ENCODE results near the gene NKIRAS2. TPM values are rescaled to one million over a fixed set of nuclear protein-coding genes. Genes with fewer than 3 reads are reported as not detected.

Gene NKIRAS2
- total and polyA plus RNA-seq, 2 of the 13 experiments (the other 11 are each of a cell fraction or from before 2014, with no cell fraction given): 27.9 to 42.0 TPM

DNA sequence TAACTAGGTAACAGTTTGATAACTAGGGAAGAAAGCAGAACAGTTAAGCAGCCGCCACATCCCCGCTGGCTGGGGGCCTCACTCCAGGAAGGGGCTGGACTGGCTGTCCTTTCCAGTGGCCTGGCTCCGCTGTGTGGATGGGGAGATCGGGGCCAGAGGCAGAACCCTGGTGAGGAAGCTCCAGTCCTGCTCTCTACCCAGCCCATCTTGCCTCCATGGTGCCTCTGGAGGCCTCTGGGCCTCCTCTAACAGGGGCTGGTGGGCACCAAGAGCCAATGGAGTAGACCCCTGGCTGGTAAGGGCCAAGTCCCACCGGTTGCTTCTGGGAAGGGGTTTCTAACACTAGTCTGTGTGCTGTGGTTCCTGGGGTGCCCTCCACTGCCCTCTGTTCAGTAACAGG, 45.2 kb upstream of the NKIRAS2 start:
- no peak overlapping the region for H3K9ac ChIP-seq (ENCODE audit: insufficient read depth, low read depth, low read length)
- H3K27me3 ChIP-seq (ENCODE audit: control insufficient read depth in 1 of 2, insufficient read depth in 2 of 2, low read length in 2 of 2): no peaks in the 10 kb centered on the region
- CTCF ChIA-PET (ENCODE audit: low intra/inter-chr PET ratio, low total read pairs): no interaction called here
- H3K79me2 ChIP-seq (ENCODE audit: insufficient read depth, low read length): peaks cover 12% of the 10 kb centered on the region
- peaks cover 19% of the 10 kb centered on the region for H3K4me1 ChIP-seq (ENCODE audit: insufficient read depth, low read length)
- no peak overlapping the region for H2AFZ ChIP-seq (ENCODE audit: low read length)
- no peak overlapping the region for H3K27ac ChIP-seq (ENCODE audit: extremely low read length, insufficient read depth, low read length)
- intact Hi-C loops (cut with micrococcal nuclease; ENCODE audit: unreplicated experiment) (no loop called here), in situ Hi-C loops (cut with HindIII; ENCODE audit: extremely low pct_ligation_motif_present, low pct_unique_long_range_greater_than_20kb) (no loop called here)
- peaks cover 48 to 74% of the 10 kb centered on the region in 2 experiments for H3K36me3 ChIP-seq (replicated peaks in 1 of 2; ENCODE audit: control insufficient read depth in 1 of 2, insufficient read depth in 2 of 2, low read length in 2 of 2)
- no peak for FAIRE-seq
- POLR2A ChIA-PET: interaction anchor here (0.9 to 4.1 kb wide), 8 partner anchors 8 to 188 kb away, joined by 3 to 38 read pairs (median 9); partner anchors contain the start of genes CNP, DNAJC7, JUP and NKIRAS2
- DNase-seq (ENCODE audit: low spot score): no peak
- WGBS (ENCODE audit: low lambda C conversion rate): 100% methylated on average over 2 of the region's 5 CpGs
- ATAC-seq: peak; percentile 7
- TSS peak; percentile 29 for BruUV-seq (replicated peaks)
- no peak overlapping the region for H3K4me3 ChIP-seq (replicated peaks in 1 of 3; ENCODE audit: insufficient read depth in 1 of 3, low read depth in 2 of 3, low read length in 3 of 3)
- H3K4me2 ChIP-seq (ENCODE audit: low read depth, low read length): no peak overlapping the region
- H4K20me1 ChIP-seq (ENCODE audit: insufficient read depth, low read length): peaks cover 12% of the 10 kb centered on the region; the same call in 1 of the 2 replicates
- no peaks in the 10 kb centered on the region for H3K9me3 ChIP-seq (ENCODE audit: low read length)
- TF ChIP-seq, protein P1, sequence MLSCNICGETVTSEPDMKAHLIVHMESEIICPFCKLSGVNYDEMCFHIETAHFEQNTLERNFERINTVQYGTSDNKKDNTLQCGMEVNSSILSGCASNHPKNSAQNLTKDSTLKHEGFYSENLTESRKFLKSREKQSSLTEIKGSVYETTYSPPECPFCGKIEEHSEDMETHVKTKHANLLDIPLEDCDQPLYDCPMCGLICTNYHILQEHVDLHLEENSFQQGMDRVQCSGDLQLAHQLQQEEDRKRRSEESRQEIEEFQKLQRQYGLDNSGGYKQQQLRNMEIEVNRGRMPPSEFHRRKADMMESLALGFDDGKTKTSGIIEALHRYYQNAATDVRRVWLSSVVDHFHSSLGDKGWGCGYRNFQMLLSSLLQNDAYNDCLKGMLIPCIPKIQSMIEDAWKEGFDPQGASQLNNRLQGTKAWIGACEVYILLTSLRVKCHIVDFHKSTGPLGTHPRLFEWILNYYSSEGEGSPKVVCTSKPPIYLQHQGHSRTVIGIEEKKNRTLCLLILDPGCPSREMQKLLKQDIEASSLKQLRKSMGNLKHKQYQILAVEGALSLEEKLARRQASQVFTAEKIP (CRISPR knock-in tag; IDR thresholded peaks at IDR 0.05; ENCODE audit: borderline replicate concordance): no peak
- TF ChIP-seq ZNF615 (CRISPR knock-in tag; IDR thresholded peaks at IDR 0.05; ENCODE audit: borderline replicate concordance) (0 out of 2 replicates have a peak, but pooled peaks have one; percentile 24), FOSL1 (CRISPR knock-in tag; IDR thresholded peaks at IDR 0.05; ENCODE audit: borderline replicate concordance) (no peak), CEBPG (CRISPR knock-in tag; IDR thresholded peaks at IDR 0.05) (no peak), POLR2AphosphoS5 (IDR thresholded peaks at IDR 0.05; ENCODE audit: low read depth, low read length) (peak; percentile 47), POLR2A (IDR thresholded peaks at IDR 0.05; ENCODE audit: insufficient read depth in 1 of 2, low read depth in 2 of 2, low read length in 2 of 2) (peak in 1 of 2 experiments; percentile 53; a peak in 2 of 4 replicates), RBFOX2 (IDR thresholded peaks at IDR 0.05; ENCODE audit: low read depth, low read length) (peak; percentile 67; the same call in 1 of the 2 replicates), HNRNPL (IDR thresholded peaks at IDR 0.05; ENCODE audit: low read depth, low read length) (no peak), AGO1 (IDR thresholded peaks at IDR 0.05; ENCODE audit: low read depth, low read length, poor library complexity, severe bottlenecking) (peak; percentile 86), RFX5 (IDR thresholded peaks at IDR 0.05; ENCODE audit: low read depth, low read length) (no peak), NFRKB (IDR thresholded peaks at IDR 0.05) (no peak), ZNF563 (CRISPR knock-in tag; IDR thresholded peaks at IDR 0.05) (no peak), AGO2 (optimal IDR thresholded peaks at IDR 0.05; ENCODE audit: low read depth, low read length) (peak; percentile 97), RBM22 (optimal IDR thresholded peaks at IDR 0.05; ENCODE audit: low read length) (peak; percentile 96), GTF3A (CRISPR knock-in tag; conservative IDR thresholded peaks at IDR 0.05) (no peak)
- TF ChIP-seq, protein P2, sequence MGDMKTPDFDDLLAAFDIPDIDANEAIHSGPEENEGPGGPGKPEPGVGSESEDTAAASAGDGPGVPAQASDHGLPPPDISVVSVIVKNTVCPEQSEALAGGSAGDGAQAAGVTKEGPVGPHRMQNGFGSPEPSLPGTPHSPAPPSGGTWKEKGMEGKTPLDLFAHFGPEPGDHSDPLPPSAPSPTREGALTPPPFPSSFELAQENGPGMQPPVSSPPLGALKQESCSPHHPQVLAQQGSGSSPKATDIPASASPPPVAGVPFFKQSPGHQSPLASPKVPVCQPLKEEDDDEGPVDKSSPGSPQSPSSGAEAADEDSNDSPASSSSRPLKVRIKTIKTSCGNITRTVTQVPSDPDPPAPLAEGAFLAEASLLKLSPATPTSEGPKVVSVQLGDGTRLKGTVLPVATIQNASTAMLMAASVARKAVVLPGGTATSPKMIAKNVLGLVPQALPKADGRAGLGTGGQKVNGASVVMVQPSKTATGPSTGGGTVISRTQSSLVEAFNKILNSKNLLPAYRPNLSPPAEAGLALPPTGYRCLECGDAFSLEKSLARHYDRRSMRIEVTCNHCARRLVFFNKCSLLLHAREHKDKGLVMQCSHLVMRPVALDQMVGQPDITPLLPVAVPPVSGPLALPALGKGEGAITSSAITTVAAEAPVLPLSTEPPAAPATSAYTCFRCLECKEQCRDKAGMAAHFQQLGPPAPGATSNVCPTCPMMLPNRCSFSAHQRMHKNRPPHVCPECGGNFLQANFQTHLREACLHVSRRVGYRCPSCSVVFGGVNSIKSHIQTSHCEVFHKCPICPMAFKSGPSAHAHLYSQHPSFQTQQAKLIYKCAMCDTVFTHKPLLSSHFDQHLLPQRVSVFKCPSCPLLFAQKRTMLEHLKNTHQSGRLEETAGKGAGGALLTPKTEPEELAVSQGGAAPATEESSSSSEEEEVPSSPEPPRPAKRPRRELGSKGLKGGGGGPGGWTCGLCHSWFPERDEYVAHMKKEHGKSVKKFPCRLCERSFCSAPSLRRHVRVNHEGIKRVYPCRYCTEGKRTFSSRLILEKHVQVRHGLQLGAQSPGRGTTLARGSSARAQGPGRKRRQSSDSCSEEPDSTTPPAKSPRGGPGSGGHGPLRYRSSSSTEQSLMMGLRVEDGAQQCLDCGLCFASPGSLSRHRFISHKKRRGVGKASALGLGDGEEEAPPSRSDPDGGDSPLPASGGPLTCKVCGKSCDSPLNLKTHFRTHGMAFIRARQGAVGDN (CRISPR knock-in tag; IDR thresholded peaks at IDR 0.05): peak; percentile 26; the same call in 1 of the 2 replicates
- TF ChIP-seq, protein P3, sequence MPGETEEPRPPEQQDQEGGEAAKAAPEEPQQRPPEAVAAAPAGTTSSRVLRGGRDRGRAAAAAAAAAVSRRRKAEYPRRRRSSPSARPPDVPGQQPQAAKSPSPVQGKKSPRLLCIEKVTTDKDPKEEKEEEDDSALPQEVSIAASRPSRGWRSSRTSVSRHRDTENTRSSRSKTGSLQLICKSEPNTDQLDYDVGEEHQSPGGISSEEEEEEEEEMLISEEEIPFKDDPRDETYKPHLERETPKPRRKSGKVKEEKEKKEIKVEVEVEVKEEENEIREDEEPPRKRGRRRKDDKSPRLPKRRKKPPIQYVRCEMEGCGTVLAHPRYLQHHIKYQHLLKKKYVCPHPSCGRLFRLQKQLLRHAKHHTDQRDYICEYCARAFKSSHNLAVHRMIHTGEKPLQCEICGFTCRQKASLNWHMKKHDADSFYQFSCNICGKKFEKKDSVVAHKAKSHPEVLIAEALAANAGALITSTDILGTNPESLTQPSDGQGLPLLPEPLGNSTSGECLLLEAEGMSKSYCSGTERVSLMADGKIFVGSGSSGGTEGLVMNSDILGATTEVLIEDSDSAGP (CRISPR knock-in tag; IDR thresholded peaks at IDR 0.05; ENCODE audit: borderline replicate concordance): 0 out of 2 replicates have a peak, but pooled peaks have one; percentile 33

All from HepG2 (cell line).